Vagina (tissue), 2 donors: Measurements from ENCODE around the gene KRT13. TPM values are rescaled to one million over a fixed set of nuclear protein-coding genes. Genes with fewer than 3 reads are reported as not detected.

Experiments used
- DNase-seq, 2 donors: peaks; one replicate each; pipeline ENCODE4 v3.0.0-alpha.2; 2017; ENCODE audit errors: extremely low spot score in 2 of 2
- H3K27ac ChIP-seq: fragments of 200-600 bp; sonication (generic); one replicate; pipeline ENCODE4 v1.5.1; 2019
- H3K27me3 ChIP-seq: fragments of 200-600 bp; sonication (generic); one replicate; pipeline ENCODE4 v1.5.1; 2019
- H3K36me3 ChIP-seq, 2 donors: fragments of 200-600 bp; sonication (generic); one replicate each; pipeline ENCODE4 v1.5.1; 2017 to 2019
- H3K4me1 ChIP-seq: fragments of 200-600 bp; sonication (generic); one replicate; pipeline ENCODE4 v1.5.1; 2019
- H3K4me3 ChIP-seq, 2 donors: fragments of 200-600 bp; sonication (generic); 1 replicate in 1 of 2; 2 replicates in 1 of 2; pipeline ENCODE4 v1.5.1; 2016 to 2019
- H3K9me3 ChIP-seq: fragments of 200-600 bp; sonication (generic); one replicate; pipeline ENCODE4 v1.5.1; 2019
- POLR2A ChIP-seq, 2 donors: fragments of 450-650 bp; IDR thresholded peaks; one replicate each; pipeline ENCODE4 v1.6.1; 2017; ENCODE audit warnings: antibody characterized with exemption in 2 of 2, mild to moderate bottlenecking in 2 of 2, moderate library complexity in 2 of 2
- POLR2AphosphoS5 ChIP-seq, 2 donors: sonication (generic); formaldehyde crosslinking; IDR thresholded peaks; one replicate each; pipeline ENCODE4 v1.9.0; 2017; ENCODE audit warnings: antibody characterized with exemption in 2 of 2, mild to moderate bottlenecking in 2 of 2, low read depth in 1 of 2; ENCODE audit not compliant: insufficient read depth in 1 of 2
- intact Hi-C: fragments of 100-400 bp; cut with DNase I; formaldehyde crosslinking; loops from one replicate; pipeline ENCODE4 v1.15.1; 2023
- total RNA-seq: library from RNA; depleted of rRNA; stranded (reverse); fragments of >200 nt; gene quantifications from one replicate; pipeline ENCODE4 v1.2.3, GENCODE V29; 2016
- TF ChIP-seq, protein P1 (sequence below), 3 experiments: fragments of 450-650 bp in 2 of 3; fragments of 200-600 bp in 1 of 3; sonication (generic) in 1 of 3; IDR thresholded peaks; one replicate each; pipeline ENCODE4 v1.5.1; 2017 to 2019; ENCODE audit warnings: antibody characterized with exemption in 3 of 3, mild to moderate bottlenecking in 2 of 3, moderate library complexity in 2 of 3

Gene KRT13
- total RNA-seq, 1 donor from 2014 or later: 10,968 TPM

DNA sequence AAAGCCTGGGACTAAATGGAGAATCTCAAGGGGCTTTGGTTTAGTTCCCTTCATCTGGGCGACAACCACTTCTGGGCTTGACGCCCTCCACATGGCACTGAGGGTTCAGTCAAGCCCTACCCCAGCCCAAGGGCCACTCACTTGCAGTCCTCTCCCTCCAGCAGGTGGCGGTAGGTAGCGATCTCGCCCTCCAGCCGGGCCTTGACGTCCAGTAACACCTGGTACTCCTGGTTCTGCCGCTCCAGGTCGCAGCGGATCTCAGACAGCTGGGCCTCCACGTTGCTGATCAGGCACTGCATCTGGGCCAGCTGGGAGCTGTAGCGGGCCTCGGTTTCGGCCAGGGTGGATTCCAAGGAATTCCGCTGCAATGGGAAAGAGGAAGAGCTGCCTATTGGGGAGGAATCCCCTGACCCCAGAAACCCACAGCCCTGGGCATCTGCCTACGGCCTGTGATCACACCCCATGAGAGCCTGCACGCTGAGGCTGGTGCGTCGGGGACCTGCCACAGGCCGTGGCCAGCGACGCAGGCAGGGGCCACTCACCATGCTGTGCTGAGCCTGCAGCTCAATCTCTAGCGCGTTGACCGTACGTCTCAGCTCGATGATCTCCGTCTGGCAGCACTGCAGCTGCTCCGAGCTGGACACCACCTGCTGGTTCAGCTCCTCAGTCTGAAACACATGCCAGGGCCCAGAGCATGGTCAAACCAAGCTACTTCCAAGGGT is 18.4 kb downstream of the KRT13 start:
- H3K36me3 ChIP-seq: no peaks in the 10 kb centered on the region

DNA sequence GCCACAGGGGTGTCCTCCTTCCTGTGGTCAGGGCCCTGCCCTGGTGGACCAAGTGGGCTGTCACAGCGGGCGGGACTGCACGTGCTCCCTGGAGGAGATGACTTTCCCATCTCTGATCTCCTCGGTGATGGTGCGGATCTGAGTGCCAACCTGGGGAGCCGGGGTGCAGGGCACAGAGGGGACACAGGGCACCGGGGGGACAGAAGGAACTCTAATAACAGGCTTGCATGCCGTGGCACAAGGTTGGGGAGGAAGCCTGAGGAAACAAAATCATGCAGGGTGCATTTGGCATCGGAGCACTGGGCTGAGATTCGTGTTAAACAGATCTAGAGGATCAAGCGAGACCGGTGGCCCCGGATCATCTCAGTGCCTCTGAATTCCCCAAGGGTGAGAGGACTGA is 19.1 kb downstream of the KRT13 start:
- DNase-seq: no peak
- Histone ChIP-seq H3K9me3 (no peaks in the 10 kb centered on the region), H3K4me3 (no peak overlapping the region), H3K27me3 (no peaks in the 10 kb centered on the region), H3K4me1 (peaks cover 17% of the 10 kb centered on the region), H3K36me3 (no peaks in the 10 kb centered on the region), H3K27ac (no peak overlapping the region)
- no peak for TF ChIP-seq POLR2AphosphoS5 (IDR thresholded peaks at IDR 0.05; ENCODE audit: insufficient read depth in 1 of 2, low read depth in 1 of 2)
- TF ChIP-seq, protein P1, sequence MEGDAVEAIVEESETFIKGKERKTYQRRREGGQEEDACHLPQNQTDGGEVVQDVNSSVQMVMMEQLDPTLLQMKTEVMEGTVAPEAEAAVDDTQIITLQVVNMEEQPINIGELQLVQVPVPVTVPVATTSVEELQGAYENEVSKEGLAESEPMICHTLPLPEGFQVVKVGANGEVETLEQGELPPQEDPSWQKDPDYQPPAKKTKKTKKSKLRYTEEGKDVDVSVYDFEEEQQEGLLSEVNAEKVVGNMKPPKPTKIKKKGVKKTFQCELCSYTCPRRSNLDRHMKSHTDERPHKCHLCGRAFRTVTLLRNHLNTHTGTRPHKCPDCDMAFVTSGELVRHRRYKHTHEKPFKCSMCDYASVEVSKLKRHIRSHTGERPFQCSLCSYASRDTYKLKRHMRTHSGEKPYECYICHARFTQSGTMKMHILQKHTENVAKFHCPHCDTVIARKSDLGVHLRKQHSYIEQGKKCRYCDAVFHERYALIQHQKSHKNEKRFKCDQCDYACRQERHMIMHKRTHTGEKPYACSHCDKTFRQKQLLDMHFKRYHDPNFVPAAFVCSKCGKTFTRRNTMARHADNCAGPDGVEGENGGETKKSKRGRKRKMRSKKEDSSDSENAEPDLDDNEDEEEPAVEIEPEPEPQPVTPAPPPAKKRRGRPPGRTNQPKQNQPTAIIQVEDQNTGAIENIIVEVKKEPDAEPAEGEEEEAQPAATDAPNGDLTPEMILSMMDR (IDR thresholded peaks at IDR 0.05): no peak
- no peak for TF ChIP-seq POLR2A (IDR thresholded peaks at IDR 0.05)
- intact Hi-C loops: no loop called here

More for the DNA sequence above, 18.4 kb downstream of the KRT13 start:
- no peak overlapping the region for H3K27ac ChIP-seq
- H3K4me3 ChIP-seq: no peak overlapping the region
- intact Hi-C loops: no loop called here
- H3K4me1 ChIP-seq: peaks cover 23% of the 10 kb centered on the region
- H3K9me3 ChIP-seq: no peaks in the 10 kb centered on the region
- TF ChIP-seq POLR2AphosphoS5 (IDR thresholded peaks at IDR 0.05; ENCODE audit: insufficient read depth in 1 of 2, low read depth in 1 of 2): no peak
- TF ChIP-seq, protein P1 (IDR thresholded peaks at IDR 0.05): no peak
- TF ChIP-seq POLR2A (IDR thresholded peaks at IDR 0.05): no peak
- no peaks in the 10 kb centered on the region for H3K27me3 ChIP-seq
- DNase-seq: no peak

DNA sequence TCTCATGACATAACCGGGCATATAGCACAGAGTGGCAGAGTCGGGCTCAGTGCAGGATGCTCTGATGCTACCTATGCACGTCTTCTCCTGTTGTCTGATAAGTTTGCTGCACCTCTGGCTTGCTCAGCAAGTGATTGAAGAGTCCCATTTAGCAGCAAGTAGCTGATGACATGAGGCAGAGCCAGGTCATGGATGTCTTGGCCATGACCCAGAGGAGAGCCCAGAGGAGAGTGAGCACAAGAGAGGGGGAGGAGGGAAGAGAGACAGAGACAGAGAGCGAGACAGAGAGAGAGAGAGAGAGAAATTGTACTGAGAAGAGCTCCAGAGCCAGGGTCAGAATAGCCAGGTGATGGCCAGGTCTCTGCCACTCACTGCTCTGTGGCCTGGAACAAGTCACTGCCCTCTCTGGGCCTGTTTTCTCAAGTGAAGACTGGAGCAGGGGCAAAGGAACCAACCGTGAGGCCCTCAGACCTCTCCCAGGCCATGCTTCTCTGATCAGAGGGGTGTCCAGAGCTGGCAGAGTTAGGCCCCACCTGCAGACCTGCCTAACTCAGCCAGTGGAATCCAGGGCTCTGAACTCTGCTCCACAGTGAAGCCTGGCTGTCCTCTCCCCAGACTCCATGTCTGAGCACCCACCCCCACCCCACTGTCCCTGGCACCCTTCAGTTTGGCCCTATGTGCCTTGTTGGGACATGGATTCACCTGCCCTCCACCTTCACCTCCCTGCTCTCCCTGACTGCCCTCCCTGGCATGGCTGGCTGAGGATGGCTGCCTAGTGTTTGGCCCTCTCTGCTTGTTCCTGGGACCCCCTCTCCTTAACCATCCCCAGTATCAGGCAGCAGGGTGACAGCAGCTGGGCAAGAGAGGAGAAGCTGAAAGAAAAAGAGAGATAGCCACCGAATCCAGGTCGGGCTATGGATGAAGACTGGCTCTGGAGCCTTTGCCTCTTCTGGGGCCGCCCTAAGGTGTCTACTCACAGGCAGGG is 20.2 kb downstream of the KRT13 start:
- Histone ChIP-seq H3K9me3 (no peaks in the 10 kb centered on the region), H3K27ac (no peak overlapping the region), H3K4me3 (no peak overlapping the region), H3K36me3 (no peaks in the 10 kb centered on the region), H3K27me3 (no peaks in the 10 kb centered on the region), H3K4me1 (peaks cover 6% of the 10 kb centered on the region)
- intact Hi-C loops: no loop called here
- TF ChIP-seq POLR2AphosphoS5 (IDR thresholded peaks at IDR 0.05; ENCODE audit: insufficient read depth in 1 of 2, low read depth in 1 of 2) (no peak), POLR2A (IDR thresholded peaks at IDR 0.05) (no peak)
- TF ChIP-seq, protein P1 (IDR thresholded peaks at IDR 0.05): no peak
- no peak for DNase-seq

DNA sequence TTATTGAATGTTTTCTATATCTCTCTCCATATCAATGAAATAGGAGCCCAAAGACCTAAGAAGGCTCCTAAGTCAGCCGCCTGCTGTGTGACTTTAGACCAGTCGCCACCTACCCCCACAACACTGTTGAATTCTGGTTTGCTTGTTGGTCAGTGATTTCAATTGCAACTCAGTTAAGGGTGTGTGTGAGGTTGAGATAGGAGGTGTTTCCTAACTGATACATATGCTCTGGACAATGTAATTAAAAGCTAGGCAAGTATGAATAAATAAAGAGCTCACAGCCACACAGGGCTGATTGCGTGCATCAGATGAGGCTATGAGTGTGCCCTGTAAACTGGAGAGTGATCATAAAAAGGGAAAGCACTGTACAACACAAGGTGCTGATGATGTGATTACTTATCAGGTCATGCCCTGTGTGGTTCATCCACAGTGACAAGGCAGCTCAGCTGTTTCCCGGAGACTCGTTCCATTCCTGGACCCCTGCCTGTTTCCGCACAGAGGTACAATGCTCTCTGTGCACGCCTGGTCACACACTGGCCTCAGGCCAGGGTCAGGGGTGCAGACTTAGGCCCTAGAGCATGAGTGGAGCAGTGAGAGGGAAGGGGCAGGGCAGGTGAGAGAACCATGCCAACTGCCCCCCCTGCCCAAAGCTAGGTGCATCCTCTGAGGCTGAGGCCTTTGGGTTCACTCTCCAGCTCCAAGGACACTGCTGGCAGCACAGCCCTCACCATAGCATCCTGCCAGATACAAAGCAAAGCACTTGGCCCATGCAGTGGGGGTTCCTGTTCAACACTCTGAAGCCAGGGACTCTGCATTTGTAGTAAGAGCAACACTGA is 21.2 kb downstream of the KRT13 start:
- no peak overlapping the region for H3K27ac ChIP-seq
- H3K4me3 ChIP-seq: no peak overlapping the region
- intact Hi-C loops: no loop called here
- TF ChIP-seq, protein P1 (IDR thresholded peaks at IDR 0.05): no peak
- TF ChIP-seq POLR2A (IDR thresholded peaks at IDR 0.05) (no peak), POLR2AphosphoS5 (IDR thresholded peaks at IDR 0.05; ENCODE audit: insufficient read depth in 1 of 2, low read depth in 1 of 2) (no peak)
- H3K9me3 ChIP-seq: no peaks in the 10 kb centered on the region
- no peaks in the 10 kb centered on the region for H3K27me3 ChIP-seq
- DNase-seq: no peak
- H3K36me3 ChIP-seq: no peaks in the 10 kb centered on the region
- no peaks in the 10 kb centered on the region for H3K4me1 ChIP-seq
